Femur (tissue), 1 donor: ENCODE data around the gene IL34.

Experiments used
- DNase-seq: peaks from one replicate; pipeline ENCODE4 v3.0.0-alpha.2; 2017

Gene IL34

DNA sequence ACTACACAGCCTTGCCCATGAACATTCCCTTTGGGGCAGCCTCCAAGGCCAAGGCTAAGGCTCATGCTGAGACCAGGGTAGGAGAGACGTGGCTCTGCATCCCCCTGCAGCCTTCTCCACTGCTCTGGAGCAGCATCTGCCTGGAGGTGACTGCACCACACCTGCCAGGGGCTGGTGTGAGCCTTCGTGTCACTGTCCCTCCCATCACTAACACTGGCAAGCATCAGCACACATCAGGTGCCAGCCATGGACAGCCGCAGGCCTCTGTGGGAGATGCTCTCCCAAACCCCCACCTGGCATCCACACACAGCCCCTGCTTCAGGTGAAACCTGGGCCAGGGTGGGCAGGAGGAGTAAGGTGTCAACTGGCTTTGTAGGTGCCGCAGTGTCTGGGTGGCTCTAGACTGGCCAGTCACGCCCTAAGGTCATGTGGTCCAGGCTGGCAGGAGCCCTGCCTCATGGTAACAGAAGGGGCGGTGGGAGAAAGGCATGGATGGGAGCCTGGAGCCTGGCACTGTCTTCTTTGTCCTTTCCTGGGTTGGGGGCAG, 57.5 kb downstream of the IL34 start:
- DNase-seq = no peak

DNA sequence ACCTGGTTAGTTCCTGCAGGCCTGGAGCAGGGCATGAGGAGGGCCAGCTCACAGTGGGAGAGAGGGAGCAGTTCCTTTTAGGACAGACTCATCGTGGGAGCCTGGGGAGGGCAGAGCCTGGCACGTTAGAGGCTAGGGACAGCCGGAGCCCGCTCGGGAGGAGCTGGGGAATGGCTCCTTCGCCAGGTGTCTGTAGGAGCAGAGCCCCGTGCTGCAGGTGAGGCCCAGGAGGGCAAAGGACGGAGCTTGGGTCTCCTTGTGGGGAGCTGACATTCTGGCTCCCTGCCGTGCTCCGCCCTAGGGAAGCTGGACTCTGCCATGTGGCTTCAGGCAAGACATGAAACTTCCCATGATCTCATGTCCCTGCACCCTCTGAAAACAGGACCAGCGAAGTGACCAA, 58.2 kb downstream of the IL34 start:
- DNase-seq = no peak

DNA sequence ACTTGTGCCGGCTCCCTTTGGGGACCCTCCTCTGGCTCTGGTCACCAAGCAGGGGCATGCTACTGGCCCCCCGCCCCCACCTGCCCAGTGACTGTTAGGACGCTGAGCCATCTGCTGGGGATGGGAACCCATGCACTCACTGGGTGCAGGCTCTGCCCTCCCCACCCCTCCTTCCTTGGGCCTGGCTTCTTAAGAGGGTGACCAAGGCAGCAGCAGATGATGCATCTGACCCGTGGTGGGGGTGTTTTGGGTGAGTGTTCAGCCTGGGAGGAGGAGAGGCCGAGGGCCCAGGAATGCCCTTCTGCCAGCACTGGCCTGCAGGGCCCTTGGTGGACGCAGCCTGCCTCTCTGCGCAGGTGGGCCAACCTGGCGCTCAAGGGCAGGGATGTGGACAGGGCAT, 58.7 kb downstream of the IL34 start:
- DNase-seq = no peak

DNA sequence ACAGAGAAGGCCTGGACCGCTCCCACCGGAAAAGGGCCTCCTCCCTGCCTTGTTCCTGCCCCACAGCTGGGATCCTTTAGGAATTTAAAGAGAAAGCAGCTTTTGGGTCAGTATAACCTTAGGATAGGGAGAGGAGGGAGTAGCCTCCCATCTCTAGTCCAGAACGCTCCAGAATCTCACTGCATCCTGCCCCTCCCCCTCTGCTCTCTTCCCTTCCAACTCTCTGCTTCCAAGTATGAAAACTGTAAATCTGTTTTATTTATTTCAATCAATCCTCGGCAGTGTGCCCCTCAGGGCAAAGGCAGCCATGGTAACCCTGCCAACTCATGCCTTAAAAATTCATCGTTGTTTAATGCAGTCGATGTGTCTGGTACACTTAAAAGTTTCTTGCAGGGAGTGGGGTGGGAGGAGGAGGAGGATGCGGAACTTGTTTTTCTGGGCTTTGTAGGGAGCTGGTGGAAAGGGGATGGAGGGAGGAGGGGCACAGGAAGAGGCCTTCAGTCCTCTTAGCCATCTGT, 60.6 kb downstream of the IL34 start:
- no peak for DNase-seq

DNA sequence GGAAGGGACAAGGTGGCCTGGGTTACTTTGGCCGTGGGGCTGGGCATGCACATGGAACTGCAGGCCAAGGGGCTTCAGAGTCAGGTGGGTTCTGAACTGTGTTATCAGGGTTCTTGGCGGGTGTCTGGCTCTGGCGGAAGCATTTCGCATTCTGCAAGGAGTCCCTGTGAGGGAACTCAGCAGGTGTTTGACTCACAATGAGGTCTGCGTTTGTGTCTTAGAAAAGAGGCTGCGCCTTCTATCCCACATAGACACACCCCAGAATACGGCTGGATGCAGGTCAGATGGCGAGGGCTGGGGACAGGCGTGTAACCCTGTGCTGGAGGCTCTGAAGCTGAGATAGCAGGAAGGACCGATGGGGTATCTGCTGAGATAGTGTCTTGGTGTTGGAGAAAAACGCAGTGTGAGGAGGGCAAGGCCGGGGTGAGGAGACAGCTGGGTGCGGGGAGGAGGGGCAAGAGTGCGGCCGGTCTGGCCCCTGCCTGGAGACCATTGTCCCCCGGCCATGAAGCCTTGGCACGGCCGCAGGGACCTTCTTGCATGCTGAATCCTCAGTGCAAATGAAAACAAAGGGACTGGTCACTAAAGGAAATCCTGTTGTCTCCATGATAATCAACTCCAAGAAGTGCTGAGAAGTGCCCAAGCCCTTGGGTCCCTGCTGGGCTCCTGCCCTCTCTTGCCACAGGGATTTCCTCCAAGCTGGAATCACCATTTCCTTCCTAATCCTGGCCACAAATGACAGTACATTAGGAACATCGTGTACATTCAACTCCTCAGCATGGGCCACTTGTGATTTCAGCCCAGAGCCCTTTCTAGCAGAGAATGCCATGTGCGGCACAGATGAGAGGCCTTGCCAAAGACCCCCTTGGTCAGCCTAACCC, 62.2 kb downstream of the IL34 start:
- DNase-seq = no peak

DNA sequence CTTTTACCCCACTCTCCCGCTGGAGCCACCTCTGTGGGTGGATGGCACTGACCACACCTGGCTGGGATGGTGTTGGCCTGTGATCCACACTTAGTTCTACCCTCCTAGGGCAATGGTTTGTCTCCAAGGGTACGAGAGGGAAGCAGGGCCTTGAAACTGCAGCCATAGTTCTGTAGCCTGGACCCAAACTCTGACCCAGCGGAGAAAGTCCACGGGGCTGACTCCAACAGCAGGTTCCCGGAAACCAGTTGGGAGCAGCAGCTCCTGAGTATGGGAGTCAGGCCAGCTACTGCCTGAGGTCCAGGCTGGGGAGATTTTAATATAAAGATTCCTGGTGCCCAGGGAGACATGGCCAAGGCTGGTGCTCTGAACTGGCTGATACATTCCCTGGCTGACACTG, 63.1 kb downstream of the IL34 start:
- no peak for DNase-seq

DNA sequence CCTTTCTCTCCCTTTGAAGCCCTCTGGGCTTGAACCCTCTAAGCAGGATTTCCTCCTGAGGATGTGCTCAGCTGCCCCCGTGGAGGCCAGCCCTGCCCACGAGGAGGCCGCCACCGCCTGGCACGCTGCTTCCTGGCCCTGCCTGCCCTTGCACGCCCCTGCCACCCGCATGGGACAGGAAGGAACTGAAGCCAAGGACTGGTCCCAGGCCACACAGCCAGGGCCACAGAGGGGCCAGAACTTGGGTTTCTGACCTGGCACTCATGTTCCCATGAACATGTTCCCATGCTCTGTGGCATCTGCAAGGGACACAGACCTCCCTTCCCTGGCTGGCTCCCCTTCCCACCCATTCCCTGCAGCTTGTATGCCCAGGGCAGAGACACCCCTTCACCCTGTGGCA, 63.6 kb downstream of the IL34 start:
- DNase-seq = no peak
